ENCODE results near the gene HOOK2.

Gene HOOK2

GRCh38 chr19:12766051-12766521 is 9.3 kb downstream of the HOOK2 start:
- no peak for DNase-seq (ENCODE audit: extremely low read depth, low read depth)
- TF ChIP-seq CTCF (IDR thresholded peaks at IDR 0.05; ENCODE audit: low read depth, low read length) = peak; percentile 83

GRCh38 chr19:12764698-12765097 is 10.7 kb downstream of the HOOK2 start:
- no peak for DNase-seq (ENCODE audit: extremely low read depth, low read depth)
- TF ChIP-seq CTCF (IDR thresholded peaks at IDR 0.05; ENCODE audit: low read depth, low read length) = no peak

- no peak for TF ChIP-seq CTCF (IDR thresholded peaks at IDR 0.05; ENCODE audit: low read depth, low read length)
- no peak for DNase-seq (ENCODE audit: extremely low read depth, low read depth)
Measured at GRCh38 chr19:12763100-12763499, 12.3 kb downstream of the HOOK2 start.

- no peak for DNase-seq (ENCODE audit: extremely low read depth, low read depth)
- TF ChIP-seq CTCF (IDR thresholded peaks at IDR 0.05; ENCODE audit: low read depth, low read length) = no peak
Measured at GRCh38 chr19:12759686-12760085, 15.7 kb downstream of the HOOK2 start.

GRCh38 chr19:12757544-12758274 is 17.6 kb downstream of the HOOK2 start:
- TF ChIP-seq CTCF (IDR thresholded peaks at IDR 0.05; ENCODE audit: low read depth, low read length) = peak; percentile 74
- DNase-seq (ENCODE audit: extremely low read depth, low read depth) = peak; percentile 34

- DNase-seq (ENCODE audit: extremely low read depth, low read depth) = no peak
- no peak for TF ChIP-seq CTCF (IDR thresholded peaks at IDR 0.05; ENCODE audit: low read depth, low read length)
Measured at GRCh38 chr19:12756150-12756883, 19.0 kb downstream of the HOOK2 start.

All from AG09319 (cell line).